MM.1S (cell line): ENCODE data around the gene TBC1D23.

Experiments
- DNase-seq: peaks from one replicate; pipeline ENCODE4 v3.0.0-alpha.2; 2015
- H2AFZ ChIP-seq: fragments of 300-600 bp; sonication (generic); 2 replicates; pipeline ENCODE4 v1.6.0; 2016; ENCODE audit warnings: antibody characterized with exemption, low read length
- H3F3A ChIP-seq: fragments of 300-600 bp; sonication (generic); 2 replicates; pipeline ENCODE4 v1.6.1; 2016; ENCODE audit warnings: mild to moderate bottlenecking, antibody characterized with exemption, low read length, moderate library complexity, mixed read lengths; ENCODE audit not compliant: insufficient read depth
- H3K27ac ChIP-seq: fragments of 300-600 bp; sonication (generic); 2 replicates; pipeline ENCODE4 v1.5.1; 2016; ENCODE audit warnings: mild to moderate bottlenecking, low read length
- H3K27me3 ChIP-seq: fragments of 300-600 bp; sonication (generic); replicated peaks from 2 replicates; pipeline ENCODE4 v1.6.0; 2016; ENCODE audit warnings: low read length; ENCODE audit not compliant: insufficient read depth
- H3K36me3 ChIP-seq: fragments of 300-600 bp; sonication (generic); replicated peaks from 2 replicates; pipeline ENCODE4 v1.6.1; 2016; ENCODE audit warnings: mild to moderate bottlenecking, low read length, mixed read lengths; ENCODE audit not compliant: insufficient read depth
- H3K4me1 ChIP-seq: fragments of 300-600 bp; sonication (generic); 2 replicates; pipeline ENCODE4 v1.6.1; 2016; ENCODE audit warnings: low read length, mixed read lengths
- H3K4me2 ChIP-seq: fragments of 300-600 bp; sonication (generic); 2 replicates; pipeline ENCODE4 v1.6.0; 2016; ENCODE audit warnings: low read depth, low read length
- H3K4me3 ChIP-seq: fragments of 300-600 bp; sonication (generic); 2 replicates; pipeline ENCODE4 v1.5.1; 2016; ENCODE audit warnings: low read length, mixed read lengths
- H3K79me2 ChIP-seq: fragments of 300-600 bp; sonication (generic); 2 replicates; pipeline ENCODE4 v1.6.1; 2016; ENCODE audit warnings: mixed run types, low read length, mixed read lengths
- H3K9ac ChIP-seq: fragments of 300-600 bp; sonication (generic); 2 replicates; pipeline ENCODE4 v1.6.1; 2016; ENCODE audit warnings: low read length, mixed read lengths
- H3K9me2 ChIP-seq: fragments of 300-600 bp; sonication (generic); replicated peaks from 2 replicates; pipeline ENCODE4 v1.6.1; 2016; ENCODE audit warnings: mild to moderate bottlenecking, low read length, mixed read lengths; ENCODE audit not compliant: insufficient read depth
- H3K9me3 ChIP-seq: fragments of 300-600 bp; sonication (generic); replicated peaks from 2 replicates; pipeline ENCODE4 v1.6.1; 2016; ENCODE audit warnings: mild to moderate bottlenecking, low read length, mixed read lengths; ENCODE audit not compliant: insufficient read depth
- H4K20me1 ChIP-seq: fragments of 300-600 bp; sonication (generic); 2 replicates; pipeline ENCODE4 v1.6.1; 2016; ENCODE audit warnings: mild to moderate bottlenecking, low read length, moderate library complexity, mixed read lengths; ENCODE audit not compliant: insufficient read depth
- CTCF ChIP-seq: fragments of 300-600 bp; sonication (generic); IDR thresholded peaks from 2 replicates; pipeline ENCODE4 v1.5.1; 2016; ENCODE audit warnings: antibody characterized with exemption, low read length, mixed read lengths
- EZH2 ChIP-seq: fragments of 300-600 bp; sonication (generic); optimal IDR thresholded peaks from 2 replicates; pipeline ENCODE3; 2017; ENCODE audit warnings: low read depth, mild to moderate bottlenecking, antibody characterized with exemption, low read length, mixed read lengths
- EZH2phosphoT487 ChIP-seq: fragments of 300-600 bp; sonication (generic); IDR thresholded peaks from 2 replicates; pipeline ENCODE4 v1.6.1; 2018; ENCODE audit warnings: antibody characterized with exemption, low read length

TBC1D23 gene

GRCh38 chr3:100268156-100268555 is 7.4 kb downstream of the TBC1D23 start:
- H3K27me3 ChIP-seq, result no peaks in the 10 kb centered on the region
- no peaks in the 10 kb centered on the region for H3K36me3 ChIP-seq
- no peak overlapping the region for H3K27ac ChIP-seq
- no peak overlapping the region for H2AFZ ChIP-seq
- 0 out of 2 replicates have a peak, but pooled peaks cover 4% of the 10 kb centered on the region for H4K20me1 ChIP-seq
- no peaks in the 10 kb centered on the region for H3F3A ChIP-seq
- H3K79me2 ChIP-seq, result peaks cover 81% of the 10 kb centered on the region
- TF ChIP-seq EZH2phosphoT487, result no peak
- no peak for TF ChIP-seq EZH2
- TF ChIP-seq CTCF, result no peak
- H3K4me3 ChIP-seq, result no peak overlapping the region
- no peaks in the 10 kb centered on the region for H3K4me1 ChIP-seq
- no peak overlapping the region for H3K9ac ChIP-seq
- no peaks in the 10 kb centered on the region for H3K9me2 ChIP-seq
- DNase-seq, result no peak
- H3K4me2 ChIP-seq, result no peak overlapping the region
- no peaks in the 10 kb centered on the region for H3K9me3 ChIP-seq

GRCh38 chr3:100269001-100269400 is 8.2 kb downstream of the TBC1D23 start:
- H3K27ac ChIP-seq, result no peak overlapping the region
- H3K4me2 ChIP-seq, result no peak overlapping the region

GRCh38 chr3:100269410-100270214 is 8.8 kb downstream of the TBC1D23 start:
- no peak overlapping the region for H3K27ac ChIP-seq
- no peaks in the 10 kb centered on the region for H3K9me3 ChIP-seq
- H2AFZ ChIP-seq, result no peak overlapping the region
- H4K20me1 ChIP-seq, result 0 out of 2 replicates have a peak, but pooled peaks cover 4% of the 10 kb centered on the region
- peaks cover 72% of the 10 kb centered on the region for H3K79me2 ChIP-seq
- H3K27me3 ChIP-seq, result no peaks in the 10 kb centered on the region
- DNase-seq, result no peak
- no peaks in the 10 kb centered on the region for H3K9me2 ChIP-seq
- TF ChIP-seq EZH2phosphoT487, result no peak
- no peak for TF ChIP-seq EZH2
- no peak for TF ChIP-seq CTCF
- H3K4me1 ChIP-seq, result no peaks in the 10 kb centered on the region
- no peak overlapping the region for H3K9ac ChIP-seq
- no peaks in the 10 kb centered on the region for H3K36me3 ChIP-seq
- no peak overlapping the region for H3K4me3 ChIP-seq
- H3F3A ChIP-seq, result no peaks in the 10 kb centered on the region
- no peak overlapping the region for H3K4me2 ChIP-seq

More at GRCh38 chr3:100269001-100269400, 8.2 kb downstream of the TBC1D23 start:
- Histone ChIP-seq H2AFZ (no peak overlapping the region), H3K9me3 (no peaks in the 10 kb centered on the region), H3K4me3 (no peak overlapping the region), H3K36me3 (no peaks in the 10 kb centered on the region), H3K4me1 (no peaks in the 10 kb centered on the region), H3K27me3 (no peaks in the 10 kb centered on the region), H4K20me1 (0 out of 2 replicates have a peak, but pooled peaks cover 4% of the 10 kb centered on the region), H3K9ac (no peak overlapping the region), H3F3A (no peaks in the 10 kb centered on the region), H3K9me2 (no peaks in the 10 kb centered on the region), H3K79me2 (peaks cover 73% of the 10 kb centered on the region)
- TF ChIP-seq CTCF (no peak), EZH2 (no peak), EZH2phosphoT487 (no peak)
- DNase-seq, result no peak
